ENCODE measurements around the gene ZNF646. TPM values are rescaled to one million over a fixed set of nuclear protein-coding genes. Genes with fewer than 3 reads are reported as not detected.

Gene ZNF646
- total and polyA plus RNA-seq, 4 donors = 5.9 to 14.4 (median 11.6) TPM

DNA sequence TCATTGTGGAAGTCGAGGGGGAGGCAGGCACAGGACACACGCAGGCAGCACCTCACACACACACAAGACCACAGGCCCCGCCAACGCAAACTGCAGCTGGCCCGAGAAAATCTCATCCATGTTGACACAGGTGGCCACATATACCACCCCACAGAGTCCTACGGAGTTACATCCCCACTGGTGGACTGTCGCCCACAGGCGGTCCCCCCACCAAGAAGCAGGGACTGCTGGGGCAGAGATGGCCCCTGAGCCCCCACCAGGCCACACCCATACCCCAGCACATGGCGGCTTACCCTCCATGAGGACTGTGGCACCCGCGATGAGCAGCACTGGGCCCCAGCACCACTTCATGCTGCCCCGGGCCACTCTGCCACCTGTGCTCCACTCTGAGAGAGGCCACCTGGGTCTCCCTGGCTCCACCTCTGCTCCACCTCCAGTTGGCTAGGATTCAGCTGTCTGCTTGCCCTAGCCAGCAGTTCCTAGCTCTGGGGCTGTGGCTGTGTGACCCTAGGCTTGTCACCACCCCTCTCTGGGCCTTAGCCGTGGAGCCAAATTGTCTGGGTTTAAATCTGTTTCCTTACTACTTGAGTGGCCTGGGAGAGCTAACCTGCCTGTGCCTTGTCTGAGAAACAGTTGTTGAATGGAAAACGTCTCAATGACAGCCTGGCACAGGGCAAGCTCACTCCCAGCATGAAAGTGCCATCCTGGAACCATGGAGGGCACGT, 14.4 kb downstream of the ZNF646 start, which contains the start of gene PRSS53:
Gene PRSS53 (minus strand): TSS at position 485 of the 725 bp plus-strand sequence. CDS start 134 bp downstream, at position 351.
- peak within 1 kb of the TSS; percentile 90 for H3K27ac ChIP-seq (ENCODE audit: low read depth, low read length)

DNA sequence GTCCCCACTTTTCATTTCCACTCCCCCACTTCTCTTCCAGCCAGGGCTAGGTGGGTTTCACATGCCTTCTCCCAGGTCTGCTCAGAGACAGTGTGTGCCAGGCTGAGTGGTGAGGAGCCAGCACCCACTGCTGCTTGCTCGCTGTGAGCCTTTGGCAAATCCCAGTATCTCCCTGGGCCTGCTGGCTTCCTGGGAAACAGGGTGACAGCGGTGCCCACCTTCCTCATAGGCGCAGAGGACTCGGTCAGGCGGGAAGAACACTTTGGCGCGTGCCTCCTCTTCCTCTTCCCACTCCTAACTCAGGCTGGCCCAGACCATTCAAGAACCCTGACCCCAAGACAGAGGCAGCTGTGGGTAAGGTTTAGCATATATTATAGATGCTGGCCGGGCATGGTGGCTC, 15.0 kb downstream of the ZNF646 start:
- H3K27ac ChIP-seq (ENCODE audit: low read depth, low read length) = peak overlapping the region; percentile 90
- 87% methylated on average over 2 of the region's 8 CpGs for WGBS (ENCODE audit: insufficient coverage)
- no peak overlapping the region for H3K4me3 ChIP-seq (ENCODE audit: low read depth, low read length)
- no peak for DNase-seq (ENCODE audit: low read depth in 4 of 6, low spot score in 6 of 6)
- peaks cover 74% of the 10 kb centered on the region for H3K36me3 ChIP-seq (ENCODE audit: control insufficient read depth, insufficient read depth, low read length)
- H3K9me3 ChIP-seq (ENCODE audit: control insufficient read depth, insufficient read depth, low read length) = no peaks in the 10 kb centered on the region
- no peaks in the 10 kb centered on the region for H3K27me3 ChIP-seq (ENCODE audit: control insufficient read depth, insufficient read depth, low read length)
- peaks cover 32% of the 10 kb centered on the region for H3K4me1 ChIP-seq (ENCODE audit: control insufficient read depth, insufficient read depth, low read length)

More for the DNA sequence above, 14.4 kb downstream of the ZNF646 start, which contains the start of gene PRSS53:
- H3K36me3 ChIP-seq (ENCODE audit: control insufficient read depth, insufficient read depth, low read length) = peaks cover 79% of the 10 kb centered on the region
- 79% methylated on average over 12 of the region's 15 CpGs for WGBS (ENCODE audit: insufficient coverage)
- DNase-seq (ENCODE audit: low read depth in 4 of 6, low spot score in 6 of 6) = peak in 1 of 6 donors; percentile 46
- no peaks in the 10 kb centered on the region for H3K9me3 ChIP-seq (ENCODE audit: control insufficient read depth, insufficient read depth, low read length)
- peaks cover 26% of the 10 kb centered on the region for H3K4me1 ChIP-seq (ENCODE audit: control insufficient read depth, insufficient read depth, low read length)
- no peaks in the 10 kb centered on the region for H3K27me3 ChIP-seq (ENCODE audit: control insufficient read depth, insufficient read depth, low read length)
- H3K4me3 ChIP-seq (ENCODE audit: low read depth, low read length) = no peak within 1 kb of the TSS

DNA sequence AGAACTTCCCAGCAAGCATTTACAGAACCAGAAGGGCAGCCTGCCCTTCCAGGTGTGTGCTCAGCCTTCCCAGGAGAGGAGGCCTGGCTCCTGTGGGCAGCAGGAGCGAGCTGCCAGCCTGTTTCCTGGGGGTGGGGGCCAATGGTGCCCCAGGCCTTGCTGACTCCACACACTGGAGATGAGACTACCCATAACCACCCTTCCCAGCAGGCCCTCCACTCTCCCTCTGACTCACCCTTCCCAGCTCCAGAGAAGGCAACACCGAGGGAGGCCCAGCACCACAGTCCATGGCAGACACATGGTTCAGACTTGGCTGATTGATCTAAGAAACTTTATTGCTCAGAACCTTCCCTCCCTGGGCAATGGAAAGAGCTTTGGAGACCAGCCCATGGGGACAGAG, 16.3 kb downstream of the ZNF646 start:
- Histone ChIP-seq H3K9me3 (ENCODE audit: control insufficient read depth, insufficient read depth, low read length) (no peaks in the 10 kb centered on the region), H3K27me3 (ENCODE audit: control insufficient read depth, insufficient read depth, low read length) (no peaks in the 10 kb centered on the region), H3K27ac (ENCODE audit: low read depth, low read length) (no peak overlapping the region), H3K36me3 (ENCODE audit: control insufficient read depth, insufficient read depth, low read length) (peaks cover 60% of the 10 kb centered on the region), H3K4me3 (ENCODE audit: low read depth, low read length) (no peak overlapping the region), H3K4me1 (ENCODE audit: control insufficient read depth, insufficient read depth, low read length) (peaks cover 39% of the 10 kb centered on the region)
- no peak for DNase-seq (ENCODE audit: low read depth in 4 of 6, low spot score in 6 of 6)
- WGBS (ENCODE audit: insufficient coverage) = 75% methylated on average over 1 of the region's 2 CpGs

DNA sequence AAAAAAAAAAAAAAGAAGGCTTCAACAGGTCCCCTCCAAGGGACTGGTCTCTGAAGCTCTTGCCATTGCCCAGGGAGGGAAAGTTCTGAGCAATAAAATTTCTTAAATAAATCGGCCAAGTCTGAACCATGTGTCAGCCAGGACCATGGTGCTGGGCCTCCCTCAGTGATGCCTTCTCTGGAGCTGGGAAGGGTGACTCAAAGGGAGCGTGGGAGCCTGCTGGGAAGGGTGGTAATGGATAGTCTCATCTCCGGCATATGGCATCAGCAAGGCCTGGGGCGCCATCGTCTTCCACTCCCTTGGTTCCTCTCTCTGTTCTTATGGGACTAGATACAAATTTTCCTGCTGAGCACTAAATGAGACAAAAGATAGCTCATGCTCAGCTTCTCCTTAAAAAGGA, 18.1 kb downstream of the ZNF646 start:
- Histone ChIP-seq H3K9me3 (ENCODE audit: control insufficient read depth, insufficient read depth, low read length) (no peaks in the 10 kb centered on the region), H3K27ac (ENCODE audit: low read depth, low read length) (no peak overlapping the region), H3K4me3 (ENCODE audit: low read depth, low read length) (no peak overlapping the region), H3K4me1 (ENCODE audit: control insufficient read depth, insufficient read depth, low read length) (peaks cover 33% of the 10 kb centered on the region), H3K36me3 (ENCODE audit: control insufficient read depth, insufficient read depth, low read length) (peaks cover 42% of the 10 kb centered on the region), H3K27me3 (ENCODE audit: control insufficient read depth, insufficient read depth, low read length) (no peaks in the 10 kb centered on the region)
- DNase-seq (ENCODE audit: low read depth in 4 of 6, low spot score in 6 of 6) = no peak
- 92% methylated on average over 5 of the region's 5 CpGs for WGBS (ENCODE audit: insufficient coverage)

DNA sequence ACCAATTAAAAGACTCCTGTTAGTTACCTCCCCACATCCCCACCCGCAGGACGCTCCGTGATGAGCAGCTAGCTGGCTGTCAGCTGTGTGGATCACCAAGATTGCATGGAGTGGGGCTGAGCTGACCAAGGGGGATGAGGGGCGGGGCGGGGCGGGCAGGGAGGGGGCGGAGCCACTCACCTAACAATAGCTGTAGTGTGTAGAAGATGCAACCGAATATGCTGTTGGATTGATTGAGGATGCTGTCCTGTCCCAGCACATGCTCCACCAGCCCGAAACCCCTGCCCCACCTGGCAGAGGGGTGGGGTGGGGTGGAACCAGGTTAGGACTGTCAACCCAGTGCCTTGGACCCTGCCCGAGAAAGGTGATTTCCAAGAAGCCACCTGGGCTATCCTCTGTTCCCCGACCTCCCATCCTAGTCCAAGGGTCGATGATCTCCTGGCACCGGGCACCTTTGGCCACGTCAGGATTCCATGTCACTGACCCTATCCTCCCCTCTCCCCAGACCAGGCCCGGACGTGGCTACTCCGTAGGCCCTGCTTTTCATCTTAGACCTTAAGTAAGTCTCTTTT, 19.0 kb downstream of the ZNF646 start:
- Histone ChIP-seq H3K4me3 (ENCODE audit: low read depth, low read length) (peak overlapping the region; percentile 60), H3K27me3 (ENCODE audit: control insufficient read depth, insufficient read depth, low read length) (no peaks in the 10 kb centered on the region), H3K27ac (ENCODE audit: low read depth, low read length) (peak overlapping the region; percentile 40), H3K4me1 (ENCODE audit: control insufficient read depth, insufficient read depth, low read length) (peaks cover 33% of the 10 kb centered on the region), H3K36me3 (ENCODE audit: control insufficient read depth, insufficient read depth, low read length) (peaks cover 34% of the 10 kb centered on the region), H3K9me3 (ENCODE audit: control insufficient read depth, insufficient read depth, low read length) (no peaks in the 10 kb centered on the region)
- DNase-seq (ENCODE audit: low read depth in 4 of 6, low spot score in 6 of 6) = peak in 2 of 6 donors; percentile 28 to 43
- 16% methylated on average over 4 of the region's 17 CpGs for WGBS (ENCODE audit: insufficient coverage)

DNA sequence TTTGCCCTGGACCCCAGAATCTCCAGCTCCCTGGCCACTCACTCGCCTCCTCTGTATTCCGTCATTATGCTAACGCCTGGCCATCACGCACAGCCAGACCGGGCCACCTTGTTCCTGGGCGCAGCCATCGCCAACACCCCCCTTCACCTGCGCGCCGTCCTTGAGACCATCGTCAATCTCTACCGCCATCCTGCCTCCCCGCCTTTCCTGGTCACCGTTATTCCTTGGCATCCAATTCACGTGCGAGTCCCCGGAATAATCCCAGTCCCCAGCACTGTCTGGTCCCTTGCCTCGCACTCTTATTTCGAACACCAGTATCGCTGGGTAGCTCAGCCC, 19.8 kb downstream of the ZNF646 start:
- Histone ChIP-seq H3K9me3 (ENCODE audit: control insufficient read depth, insufficient read depth, low read length) (no peaks in the 10 kb centered on the region), H3K4me3 (ENCODE audit: low read depth, low read length) (peak overlapping the region; percentile 60), H3K27me3 (ENCODE audit: control insufficient read depth, insufficient read depth, low read length) (no peaks in the 10 kb centered on the region), H3K27ac (ENCODE audit: low read depth, low read length) (peak overlapping the region; percentile 83), H3K4me1 (ENCODE audit: control insufficient read depth, insufficient read depth, low read length) (peaks cover 28% of the 10 kb centered on the region), H3K36me3 (ENCODE audit: control insufficient read depth, insufficient read depth, low read length) (peaks cover 25% of the 10 kb centered on the region)
- under 1% methylated on average over 20 of the region's 20 CpGs for WGBS (ENCODE audit: insufficient coverage)
- DNase-seq (ENCODE audit: low read depth in 4 of 6, low spot score in 6 of 6) = no peak

DNA sequence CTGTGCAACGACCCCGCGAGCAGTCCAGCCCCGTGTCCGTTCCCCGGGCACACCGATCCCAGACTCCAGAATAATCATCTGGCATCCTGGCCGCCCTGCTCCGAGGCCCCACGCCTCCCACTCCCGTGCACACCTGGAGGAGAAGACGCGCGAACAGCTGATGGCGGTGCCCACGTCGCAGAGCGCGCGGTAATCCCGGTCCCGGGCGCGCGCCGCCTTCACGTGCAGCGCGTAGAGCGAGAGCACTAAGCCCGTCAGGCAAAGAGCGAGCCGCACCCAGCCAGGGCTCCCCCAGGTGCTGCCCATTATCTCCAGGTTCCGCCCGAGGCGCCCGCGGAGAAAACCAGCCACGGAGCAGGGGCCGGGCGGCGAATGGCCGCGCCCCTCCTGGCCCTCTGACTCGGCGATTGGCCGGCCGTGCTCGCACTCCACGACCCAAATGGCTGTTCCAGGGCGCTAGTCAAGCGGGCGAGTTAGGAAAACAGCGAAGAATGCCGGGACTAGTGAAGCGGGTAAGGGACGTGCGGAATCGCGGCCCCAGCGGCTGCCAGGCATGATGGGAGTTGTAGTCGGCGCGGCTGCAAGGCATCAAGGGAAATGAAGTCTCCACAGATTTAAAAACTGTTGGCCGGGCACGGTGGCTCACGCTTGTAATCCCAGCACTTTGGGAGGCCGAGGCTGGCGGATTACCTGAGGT, 20.4 kb downstream of the ZNF646 start, which contains the start of gene VKORC1:
Gene VKORC1 (minus strand): TSS at position 374 of the 697 bp plus-strand sequence. CDS start 68 bp downstream, at position 306.
- H3K4me3 ChIP-seq (ENCODE audit: low read depth, low read length) = peak within 1 kb of the TSS; percentile 60
- WGBS (ENCODE audit: insufficient coverage) = 0% methylated on average over 67 of the region's 69 CpGs
- H3K27me3 ChIP-seq (ENCODE audit: control insufficient read depth, insufficient read depth, low read length) = no peaks in the 10 kb centered on the region
- H3K9me3 ChIP-seq (ENCODE audit: control insufficient read depth, insufficient read depth, low read length) = no peaks in the 10 kb centered on the region
- peaks cover 28% of the 10 kb centered on the region for H3K4me1 ChIP-seq (ENCODE audit: control insufficient read depth, insufficient read depth, low read length)
- DNase-seq (ENCODE audit: low read depth in 4 of 6, low spot score in 6 of 6) = peak; percentile 80 to 98 (median 86)
- H3K36me3 ChIP-seq (ENCODE audit: control insufficient read depth, insufficient read depth, low read length) = peaks cover 20% of the 10 kb centered on the region
- peak within 1 kb of the TSS; percentile 83 for H3K27ac ChIP-seq (ENCODE audit: low read depth, low read length)

DNA sequence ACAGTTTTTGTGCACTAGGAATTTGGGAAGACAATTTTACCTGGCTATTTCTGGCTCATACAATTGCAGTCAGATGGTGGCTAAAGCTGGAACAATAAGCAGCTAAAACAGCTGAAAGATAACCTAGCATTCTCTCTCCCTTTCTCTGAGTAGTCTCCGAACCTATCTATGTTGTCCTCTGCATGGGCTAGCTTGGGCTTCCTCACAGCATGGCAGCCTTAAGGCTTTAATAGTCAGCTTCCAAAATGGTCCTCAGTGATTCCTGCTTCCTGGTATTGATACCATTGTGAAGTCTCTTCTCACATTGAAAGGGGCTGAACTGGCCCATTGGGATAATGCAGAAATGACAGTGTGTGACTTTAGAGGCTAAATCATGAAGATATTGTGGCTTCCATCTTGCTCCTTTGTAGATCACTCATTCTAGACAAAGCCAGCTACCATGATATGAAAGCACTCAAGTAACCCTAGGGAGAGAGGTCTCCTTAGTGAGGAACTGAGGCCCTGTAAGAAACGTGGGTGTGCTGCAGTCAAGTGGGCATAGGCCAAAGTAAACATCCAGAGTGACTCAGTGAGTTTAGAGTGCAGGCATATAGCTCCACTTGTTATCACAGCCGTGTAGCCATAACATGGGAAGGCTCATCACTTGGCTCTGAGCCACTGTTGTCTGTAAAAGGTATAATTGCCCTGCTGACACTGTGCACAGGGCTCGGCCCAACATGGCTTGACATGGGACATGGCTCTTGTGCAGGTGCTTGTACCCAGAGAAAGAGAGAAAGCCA, 25.8 kb downstream of the ZNF646 start:
- 67% methylated on average over 4 of the region's 4 CpGs for WGBS (ENCODE audit: insufficient coverage)
- no peak overlapping the region for H3K4me3 ChIP-seq (ENCODE audit: low read depth, low read length)

More for the DNA sequence above, 25.8 kb downstream of the ZNF646 start:
- Histone ChIP-seq H3K36me3 (ENCODE audit: control insufficient read depth, insufficient read depth, low read length) (no peaks in the 10 kb centered on the region), H3K27ac (ENCODE audit: low read depth, low read length) (no peak overlapping the region), H3K4me1 (ENCODE audit: control insufficient read depth, insufficient read depth, low read length) (peaks cover 3% of the 10 kb centered on the region), H3K9me3 (ENCODE audit: control insufficient read depth, insufficient read depth, low read length) (no peaks in the 10 kb centered on the region), H3K27me3 (ENCODE audit: control insufficient read depth, insufficient read depth, low read length) (no peaks in the 10 kb centered on the region)
- DNase-seq (ENCODE audit: low read depth in 4 of 6, low spot score in 6 of 6) = no peak

Data from spinal cord (tissue), 10 donors.